Activated CD8-positive, alpha-beta memory T cell treated with anti-CD3 and anti-CD28 coated beads for 4 hours (primary cell): Measurements from ENCODE around the gene PEX10.

Experiments used
- DNase-seq, 2 donors: peaks; one replicate each; pipeline ENCODE4 v3.0.0-alpha.2; 2020; ENCODE audit warnings: low read depth in 2 of 2

PEX10 gene

GRCh38 chr1:2404890-2405511, 7.4 kb downstream of the PEX10 start:
- no peak for DNase-seq

- DNase-seq: no peak
These were observed 8.0 kb downstream of the PEX10 start for GRCh38 chr1:2404142-2404889.

DNA sequence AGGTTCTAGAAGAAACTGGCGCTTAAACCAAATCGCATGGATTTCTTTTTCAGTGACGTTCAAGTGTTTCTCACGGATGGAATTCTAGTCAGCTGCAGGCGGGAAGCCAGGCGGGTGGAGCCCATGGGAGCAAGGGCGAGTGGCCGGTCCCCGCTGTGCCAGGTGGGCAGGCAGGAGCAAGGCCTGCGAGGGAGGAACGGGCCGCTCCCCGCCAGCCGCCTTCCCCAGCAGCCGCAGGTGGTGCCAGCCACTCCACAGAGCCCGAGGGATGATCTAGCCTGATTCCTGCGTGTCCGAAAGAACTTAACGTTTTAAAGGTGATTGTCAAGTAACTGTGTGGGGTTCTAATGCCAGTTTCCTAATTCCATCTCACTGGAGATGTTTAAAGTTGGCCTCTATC, 9.1 kb downstream of the PEX10 start:
- DNase-seq: no peak

- no peak for DNase-seq
These were observed 9.9 kb downstream of the PEX10 start for GRCh38 chr1:2402420-2402819.

- no peak for DNase-seq
These were observed 11.3 kb downstream of the PEX10 start for GRCh38 chr1:2400950-2401649.

DNA sequence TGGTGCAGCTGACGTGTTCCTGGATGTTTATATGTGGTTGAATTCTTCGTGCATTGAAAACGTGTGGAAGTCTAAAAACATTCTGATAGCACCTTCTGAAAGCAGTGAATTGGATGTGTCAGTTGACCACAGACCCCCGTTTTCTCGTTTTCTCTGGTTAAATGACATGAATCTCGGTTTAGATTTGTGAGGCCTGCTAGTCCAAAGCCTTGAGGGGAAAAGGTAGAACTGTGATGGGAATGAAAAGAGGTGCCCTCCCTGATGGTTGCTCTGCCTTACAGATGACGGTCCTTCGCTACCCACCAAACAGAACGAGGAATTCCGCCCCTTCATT, 11.8 kb downstream of the PEX10 start:
- no peak for DNase-seq

- DNase-seq: no peak
These were observed 12.3 kb downstream of the PEX10 start for GRCh38 chr1:2399890-2400575.

GRCh38 chr1:2398871-2399270, 13.5 kb downstream of the PEX10 start:
- no peak for DNase-seq

- no peak for DNase-seq
These were observed 15.2 kb downstream of the PEX10 start for GRCh38 chr1:2397007-2397679.

DNA sequence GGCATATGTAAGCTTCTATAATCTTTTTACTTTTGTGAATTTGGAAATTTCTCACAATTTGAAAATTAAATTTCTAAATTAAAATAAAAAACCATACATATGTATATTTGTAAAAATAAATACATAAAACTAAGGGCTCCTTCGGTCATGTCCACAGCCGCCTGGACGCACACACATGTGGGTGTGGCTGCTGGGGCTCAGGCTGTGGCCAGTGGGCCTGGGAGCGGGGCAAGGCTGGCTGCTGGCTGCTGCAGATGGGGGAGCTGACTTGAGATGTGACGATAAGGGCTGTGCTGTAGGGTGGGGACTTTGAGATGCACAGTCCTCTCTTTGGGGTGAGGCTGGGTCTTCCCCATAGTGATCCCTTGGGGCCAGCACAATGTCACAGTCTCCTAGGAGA, 15.9 kb downstream of the PEX10 start:
- DNase-seq: no peak

DNA sequence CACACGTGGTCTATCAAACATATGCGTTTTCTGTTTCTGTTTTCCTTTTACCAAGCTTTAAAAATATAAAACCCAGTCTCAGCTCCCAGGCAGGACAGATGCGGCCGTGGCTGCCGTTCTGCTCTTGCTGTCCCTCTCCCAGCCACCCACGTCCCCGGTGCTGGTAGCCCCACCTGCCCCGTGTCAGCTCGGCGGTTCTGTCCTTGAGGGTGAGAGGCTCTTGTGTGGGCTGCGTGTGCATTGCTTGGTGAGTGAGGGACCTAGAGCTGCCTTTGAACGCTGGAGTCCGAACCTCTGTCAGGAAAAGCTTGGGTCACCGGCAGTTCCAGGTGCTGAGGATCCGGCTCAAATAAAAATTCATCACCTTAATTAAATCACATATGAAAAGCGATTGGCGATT, 16.3 kb downstream of the PEX10 start:
- DNase-seq: no peak

DNA sequence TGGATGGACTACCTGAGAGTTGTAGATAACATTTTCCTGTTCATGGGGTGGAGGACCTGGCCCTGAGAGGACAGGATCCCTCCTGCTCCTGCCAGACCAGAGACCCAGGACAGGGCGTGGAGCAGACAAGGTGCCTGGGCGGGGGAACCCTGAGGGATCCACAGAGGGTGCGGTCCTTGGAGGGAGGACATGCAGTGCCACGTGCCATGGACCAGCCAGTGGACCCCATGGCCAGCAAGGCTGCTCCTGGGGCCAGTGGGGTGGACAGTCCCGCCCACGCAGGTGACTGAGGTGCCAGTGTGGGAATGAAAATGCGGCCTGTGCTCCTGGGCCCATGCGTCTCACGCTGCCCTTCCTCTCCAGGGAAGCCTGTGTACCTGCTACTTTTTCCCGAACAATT, 17.1 kb downstream of the PEX10 start:
- DNase-seq: no peak

DNA sequence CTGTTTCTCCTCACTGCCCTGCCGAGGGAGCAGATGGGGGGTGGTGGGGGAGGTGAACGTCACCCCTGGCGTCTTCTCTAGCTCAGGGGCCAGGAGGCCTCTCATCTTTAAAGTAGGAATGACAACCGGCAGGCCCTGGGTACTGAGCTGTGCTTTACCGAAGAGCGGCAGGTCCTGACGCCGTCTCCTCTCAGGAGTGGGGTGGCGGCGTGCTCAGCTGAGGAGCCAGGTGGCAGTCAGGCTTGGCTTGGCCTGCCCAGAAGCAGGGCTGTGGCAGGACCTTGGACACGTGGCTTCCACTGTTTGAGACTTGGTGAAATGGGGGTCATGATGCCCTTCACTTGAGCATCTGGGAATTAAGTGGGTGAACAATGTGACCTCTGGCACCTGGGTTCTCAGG, 17.6 kb downstream of the PEX10 start:
- DNase-seq: no peak

- DNase-seq: no peak
These were observed 18.1 kb downstream of the PEX10 start for GRCh38 chr1:2394220-2394619.

GRCh38 chr1:2393471-2393877, 18.9 kb downstream of the PEX10 start:
- no peak for DNase-seq

DNA sequence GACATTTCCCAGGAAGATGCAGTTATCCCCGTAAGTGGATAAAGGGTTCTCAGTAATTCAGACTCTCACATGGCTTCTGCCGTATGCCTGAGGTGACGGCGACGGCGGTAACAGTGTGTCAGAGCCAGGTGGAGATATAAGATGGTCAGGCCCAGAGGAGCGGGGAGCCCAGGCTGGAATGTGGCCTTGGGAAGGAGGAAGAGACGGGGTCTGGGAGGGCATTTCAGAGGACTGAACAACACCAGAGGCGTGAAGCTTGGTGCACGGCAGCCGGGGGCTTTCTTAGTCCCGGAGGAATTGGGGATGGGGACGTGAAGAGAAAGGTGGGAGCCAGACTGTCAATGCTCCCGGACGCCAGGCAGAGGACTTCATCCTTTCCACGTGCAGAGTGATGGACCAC, 19.7 kb downstream of the PEX10 start:
- DNase-seq: no peak

DNA sequence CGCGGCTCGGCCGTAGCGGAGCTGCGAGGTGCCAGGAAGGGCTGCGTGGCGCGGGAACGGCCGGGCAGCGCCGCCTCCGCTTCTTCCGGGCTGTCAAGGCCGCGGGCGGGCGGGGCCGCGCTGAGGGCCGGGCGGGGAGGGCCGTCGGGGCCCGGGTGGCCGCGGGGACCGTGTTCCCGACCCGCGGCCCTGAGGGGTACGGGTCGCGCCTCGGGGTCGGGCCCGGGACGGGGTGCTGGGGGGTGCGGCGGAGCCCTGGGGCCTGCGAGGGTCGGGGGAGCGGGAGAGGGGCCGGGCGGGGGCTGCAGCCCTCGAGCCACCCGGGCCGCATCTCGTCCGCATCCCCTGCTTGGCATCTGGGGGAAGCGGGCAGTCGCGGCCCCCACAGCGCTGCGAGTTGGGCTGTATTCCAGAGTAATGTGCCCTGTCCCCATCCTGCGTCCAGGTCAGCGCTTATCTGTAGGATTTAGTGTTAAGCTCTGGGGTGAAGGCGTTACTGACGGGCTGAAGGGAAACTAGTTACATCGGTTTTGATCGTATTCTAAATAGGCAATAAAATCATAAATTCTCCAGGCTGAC, 20.3 kb downstream of the PEX10 start:
- no peak for DNase-seq

DNA sequence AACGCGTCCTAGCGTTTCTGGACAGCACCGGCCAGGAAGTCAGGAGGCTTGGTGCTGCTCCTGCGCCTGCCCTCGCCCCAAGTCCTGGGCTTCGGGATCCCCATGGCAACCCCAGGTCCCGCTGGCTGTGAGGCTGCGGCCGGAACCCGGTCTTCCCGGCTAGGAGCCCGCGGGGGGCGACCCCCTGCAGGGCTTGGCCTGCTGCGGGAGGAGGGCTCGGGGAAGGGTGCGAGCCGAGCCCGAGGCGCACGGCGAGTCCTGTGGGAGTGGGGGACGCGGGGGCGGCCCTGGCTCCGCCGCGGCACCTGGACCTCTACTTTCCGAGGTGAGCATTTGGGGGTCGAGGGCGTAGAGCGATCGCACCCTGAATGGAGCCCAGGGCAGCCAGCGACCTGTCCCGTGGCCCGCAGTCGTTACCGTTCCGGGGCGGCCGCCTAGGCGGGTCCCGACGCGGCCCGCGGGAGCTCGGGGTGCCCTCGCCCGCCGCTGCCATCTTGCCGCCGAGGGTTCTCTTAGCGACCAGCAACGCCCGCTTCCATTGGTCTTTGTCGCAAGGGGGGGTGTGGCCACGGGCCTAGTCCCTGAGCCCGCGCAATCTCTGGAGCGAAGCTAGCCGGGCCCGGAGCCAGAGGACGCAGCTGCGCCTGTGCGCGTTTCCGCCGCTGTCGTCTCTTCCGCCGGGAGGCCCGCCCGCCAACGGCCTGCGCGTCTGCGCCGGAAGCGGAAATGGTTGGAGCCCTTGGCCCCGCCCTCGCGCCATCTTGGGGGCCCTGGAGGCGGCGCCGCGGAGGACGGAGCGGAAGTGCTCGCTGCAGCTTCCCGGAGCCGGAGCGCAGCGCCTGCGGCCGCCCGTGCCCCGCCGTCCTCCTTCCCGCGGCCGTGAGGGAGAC, 21.1 kb downstream of the PEX10 start, which contains the start of the genes MORN1 and RER1:
Gene MORN1 (minus strand): TSS at position 514 of the 890 bp plus-strand sequence. CDS start 21 bp downstream, at position 493.
Gene RER1 (plus strand): TSS at position 801 of the 890 bp plus-strand sequence. CDS start 3,950 bp downstream, outside the sequence.
- peak; percentile 97 to 98 for DNase-seq

DNA sequence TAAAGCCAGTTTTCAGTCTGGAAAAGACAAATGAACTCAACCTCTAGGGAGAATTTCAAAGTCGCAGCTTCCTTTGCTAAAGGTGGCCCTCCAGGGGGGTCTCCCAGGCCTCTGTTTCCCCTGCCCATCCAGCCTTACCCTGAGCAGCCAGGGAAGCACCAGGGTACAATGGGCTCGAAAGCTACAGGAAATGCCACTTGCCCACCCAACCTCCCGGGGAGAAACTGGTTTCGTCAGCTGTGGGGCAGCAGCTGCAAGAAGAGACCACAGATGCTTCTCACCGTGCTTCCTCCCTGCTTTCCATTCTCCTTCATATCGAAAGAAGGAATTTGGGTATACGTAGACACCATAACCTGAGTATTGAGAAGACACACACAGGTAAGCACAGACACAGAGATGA, 22.7 kb downstream of the PEX10 start:
- no peak for DNase-seq
